GM12872 (cell line): ENCODE results near the gene MFAP3L.

ENCODE experiments used
- CTCF ChIP-seq: IDR thresholded peaks from 3 replicates; pipeline ENCODE4 v1.5.1; 2011; ENCODE audit warnings: low read depth, mild to moderate bottlenecking, low read length, moderate library complexity; ENCODE audit not compliant: insufficient read depth

The MFAP3L gene

GRCh38 chr4:169971456-169972015, 54.7 kb downstream of the MFAP3L start:
- no peak for TF ChIP-seq CTCF

GRCh38 chr4:169968999-169969398, 57.2 kb downstream of the MFAP3L start:
- no peak for TF ChIP-seq CTCF

- no peak for TF ChIP-seq CTCF
Observed at GRCh38 chr4:169963998-169964397, 62.2 kb downstream of the MFAP3L start.

GRCh38 chr4:169959254-169959653, 66.9 kb downstream of the MFAP3L start:
- no peak for TF ChIP-seq CTCF

GRCh38 chr4:169958629-169959028, 67.6 kb downstream of the MFAP3L start:
- no peak for TF ChIP-seq CTCF

- no peak for TF ChIP-seq CTCF
Observed at GRCh38 chr4:169957785-169958184, 68.4 kb downstream of the MFAP3L start.

- TF ChIP-seq CTCF, result no peak
Observed at GRCh38 chr4:169956091-169956843, 69.9 kb downstream of the MFAP3L start.
